Gastroesophageal sphincter (tissue), 4 donors: Measurements from ENCODE around the gene RFNG. TPM values are rescaled to one million over a fixed set of nuclear protein-coding genes. Genes with fewer than 3 reads are reported as not detected.

Experiments used
- ATAC-seq: fragments of 150-250 bp; one replicate; pipeline ENCODE4 v1.9.1; 2016; ENCODE audit warnings: mild to moderate bottlenecking, moderate library complexity
- H3K27ac ChIP-seq, 4 donors: fragments of 200-600 bp; sonication (generic) in 3 of 4; 1 replicate in 3 of 4; 2 replicates in 1 of 4; pipeline ENCODE4 v1.5.1; 2016 to 2019
- H3K27me3 ChIP-seq: fragments of 200-600 bp; sonication (generic); one replicate; pipeline ENCODE4 v1.5.1; 2019
- H3K36me3 ChIP-seq, 2 donors: fragments of 200-600 bp; sonication (generic); one replicate each; pipeline ENCODE4 v1.5.1; 2019; ENCODE audit warnings: control low read depth in 1 of 2
- H3K4me1 ChIP-seq, 3 donors: fragments of 200-600 bp; sonication (generic); 1 replicate in 2 of 3; 2 replicates in 1 of 3; pipeline ENCODE4 v1.5.1; 2016 to 2019; ENCODE audit warnings: control low read depth in 2 of 3
- H3K4me3 ChIP-seq, 2 donors: fragments of 200-600 bp; sonication (generic); one replicate each; pipeline ENCODE4 v1.5.1; 2019; ENCODE audit warnings: mild to moderate bottlenecking in 1 of 2, moderate library complexity in 1 of 2
- H3K9me3 ChIP-seq, 3 donors: fragments of 200-600 bp; sonication (generic); one replicate each; pipeline ENCODE4 v1.5.1; 2017 to 2019; ENCODE audit warnings: control low read depth in 2 of 3
- CTCF ChIP-seq, 4 experiments: fragments of 200-600 bp in 2 of 4; fragments of 450-650 bp in 2 of 4; sonication (generic) in 1 of 4; IDR thresholded peaks; one replicate each; pipeline ENCODE4 v1.5.1; 2017 to 2019; ENCODE audit warnings: antibody characterized with exemption in 4 of 4, mild to moderate bottlenecking in 2 of 4, moderate library complexity in 2 of 4
- EP300 ChIP-seq: sonication (generic); formaldehyde crosslinking; IDR thresholded peaks from one replicate; pipeline ENCODE4 v1.6.1; 2017; ENCODE audit warnings: antibody characterized with exemption, mild to moderate bottlenecking
- POLR2A ChIP-seq, 2 donors: fragments of 450-650 bp; IDR thresholded peaks; one replicate each; pipeline ENCODE4 v1.6.1; 2017; ENCODE audit warnings: antibody characterized with exemption in 2 of 2, mild to moderate bottlenecking in 2 of 2, moderate library complexity in 1 of 2
- POLR2AphosphoS5 ChIP-seq: sonication (generic); formaldehyde crosslinking; IDR thresholded peaks from one replicate; pipeline ENCODE4 v1.6.1; 2017; ENCODE audit warnings: antibody characterized with exemption
- WGBS, 2 donors: methylation state at CpG; one replicate each; pipeline ENCODE4 v1.1.5; 2018; ENCODE audit warnings: low coverage in 1 of 2; 5-methylcytosine and 5-hydroxymethylcytosine counted together
- total RNA-seq, 4 donors: library from RNA; depleted of rRNA; stranded (reverse); fragments of >200 nt; gene quantifications; one replicate each; pipeline ENCODE4 v1.1.0, GENCODE V29; 2016

The RFNG gene
- total RNA-seq, 4 donors from 2014 or later: 28.8 to 48.2 (median 34.3) TPM

DNA sequence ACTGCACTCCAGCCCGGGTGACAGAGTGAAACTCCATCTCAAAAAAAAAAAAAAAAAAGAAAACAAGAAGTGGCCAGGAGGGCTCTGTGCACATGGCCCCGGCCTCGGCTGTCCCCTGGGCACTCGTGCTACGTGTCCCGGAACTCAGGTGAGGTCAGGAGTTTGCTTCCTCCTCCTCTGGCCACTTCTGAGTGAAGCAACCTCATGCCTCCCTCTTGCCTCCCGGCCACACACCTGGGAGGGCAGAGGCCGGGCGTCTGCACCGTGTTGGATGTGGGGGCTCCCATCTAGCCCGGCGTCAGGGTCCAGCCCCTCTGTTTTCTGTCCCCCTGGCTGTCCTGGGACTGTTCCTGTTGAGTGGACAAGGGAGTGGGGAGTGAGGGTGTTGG lies 52.0 kb downstream of the RFNG start:
- Histone ChIP-seq H3K4me1 (peaks cover 0 to 23% (median 17%) of the 10 kb centered on the region in 3 donors), H3K9me3 (no peaks in the 10 kb centered on the region), H3K27me3 (no peaks in the 10 kb centered on the region), H3K36me3 (peaks cover 0 to 38% of the 10 kb centered on the region in 2 donors), H3K27ac (no peak overlapping the region), H3K4me3 (no peak overlapping the region)
- WGBS, 2 donors: 73 to 89% methylated on average over 3 to 8 of the region's 12 CpGs
- no peak for TF ChIP-seq POLR2A (IDR thresholded peaks at IDR 0.05)
- no peak for TF ChIP-seq POLR2AphosphoS5
- no peak for TF ChIP-seq CTCF (IDR thresholded peaks at IDR 0.05)
- no peak for TF ChIP-seq EP300
- no peak for ATAC-seq

DNA sequence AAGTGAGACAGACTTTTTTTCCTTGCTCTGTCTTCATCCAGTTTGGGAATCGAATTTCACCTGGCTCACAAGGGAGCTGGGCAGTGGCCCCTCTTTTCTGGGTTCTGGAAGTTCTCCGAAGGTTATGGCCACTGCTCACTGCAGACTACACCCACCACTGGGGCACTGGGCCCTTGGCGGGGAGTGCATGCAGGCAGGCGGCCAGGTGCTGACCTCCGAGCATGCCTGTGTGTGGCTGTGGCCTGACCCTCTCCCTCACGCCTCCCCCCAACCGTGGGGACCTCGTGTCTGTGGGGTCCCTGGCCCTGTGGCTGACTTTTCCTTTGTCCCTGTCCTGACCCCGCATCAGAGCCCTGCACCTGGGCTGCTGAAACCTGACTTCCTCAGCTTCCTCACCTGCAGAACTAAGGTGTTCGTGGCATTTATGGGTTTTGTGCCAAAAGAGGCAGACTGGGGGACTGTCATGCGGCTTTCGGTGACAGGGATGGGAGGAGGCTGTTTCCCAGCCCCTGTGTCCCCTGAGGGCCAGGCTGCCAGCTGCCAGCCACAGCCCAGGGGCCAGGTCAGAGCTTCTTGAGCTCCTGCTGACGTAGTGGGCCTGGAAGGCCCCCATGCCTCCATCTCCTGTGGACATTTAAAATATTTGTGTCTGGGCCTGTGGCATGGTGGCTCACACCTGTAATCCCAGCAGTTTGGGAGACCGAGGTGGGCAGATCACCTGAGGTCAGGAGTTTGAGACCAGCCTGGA lies 52.7 kb downstream of the RFNG start:
- TF ChIP-seq POLR2AphosphoS5: no peak
- TF ChIP-seq CTCF (IDR thresholded peaks at IDR 0.05): no peak
- no peak for TF ChIP-seq POLR2A (IDR thresholded peaks at IDR 0.05)
- no peak for TF ChIP-seq EP300
- Histone ChIP-seq H3K4me1 (peaks cover 0 to 23% (median 10%) of the 10 kb centered on the region in 3 donors), H3K9me3 (no peaks in the 10 kb centered on the region), H3K4me3 (no peak overlapping the region), H3K27ac (no peak overlapping the region), H3K36me3 (peaks cover 0 to 44% of the 10 kb centered on the region in 2 donors), H3K27me3 (no peaks in the 10 kb centered on the region)
- ATAC-seq: no peak
- 70 to 78% methylated on average over 6 to 9 of the region's 14 CpGs for WGBS, 2 donors

DNA sequence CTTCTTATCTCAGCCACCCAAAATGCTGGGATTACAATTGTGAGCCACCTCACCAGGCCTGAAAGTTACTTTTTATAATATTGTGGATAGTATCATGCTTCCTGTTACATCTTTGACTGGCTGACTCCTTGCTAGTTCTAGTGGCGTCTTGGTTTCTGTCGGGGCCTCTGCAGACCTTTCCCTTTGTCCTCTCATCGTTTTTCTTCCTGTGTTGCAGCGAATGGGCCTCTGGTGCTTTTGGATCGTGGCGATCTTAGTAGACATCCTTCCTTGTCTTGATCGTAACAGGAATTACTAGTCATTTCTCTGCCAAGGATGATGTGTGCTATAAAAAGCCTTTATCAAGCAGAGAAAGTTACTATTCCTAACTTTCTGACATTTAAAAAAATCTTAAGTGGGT lies 53.4 kb downstream of the RFNG start:
- Histone ChIP-seq H3K27ac (no peak overlapping the region), H3K4me1 (peaks cover 0 to 17% (median 3%) of the 10 kb centered on the region in 3 donors), H3K27me3 (no peaks in the 10 kb centered on the region), H3K36me3 (peaks cover 0 to 50% of the 10 kb centered on the region in 2 donors), H3K9me3 (no peaks in the 10 kb centered on the region), H3K4me3 (no peak overlapping the region)
- TF ChIP-seq POLR2AphosphoS5 (no peak), CTCF (IDR thresholded peaks at IDR 0.05) (no peak), EP300 (no peak), POLR2A (IDR thresholded peaks at IDR 0.05) (no peak)
- ATAC-seq: no peak
- WGBS, 2 donors: 85 to 89% methylated on average over 6 to 7 of the region's 7 CpGs

Other genes with a start within 250 kb of the RFNG start
- gene GCGR, start 247.7 kb downstream of the RFNG start, total RNA-seq: under 1 TPM in 1 of 4 donors, not detected in 3; 0.47 TPM
- 100 to 1,000 TPM in 1 of 4 donors, 10 to 100 TPM in 3; 70.4 to 131 (median 85.9) TPM for gene MCRIP1, start 218.5 kb downstream of the RFNG start, total RNA-seq
- gene PPP1R27, start 216.8 kb downstream of the RFNG start, total RNA-seq: not detected
- gene P4HB, start 191.3 kb downstream of the RFNG start, total RNA-seq: 100 to 1,000 TPM; 257 to 365 (median 324) TPM
- gene ARHGDIA, start 180.5 kb downstream of the RFNG start, total RNA-seq: 100 to 1,000 TPM; 120 to 219 (median 169) TPM
- gene ALYREF, start 160.2 kb downstream of the RFNG start, total RNA-seq: 10 to 100 TPM; 26.6 to 68.1 (median 55.5) TPM
- 100 to 1,000 TPM in 3 of 4 donors, 10 to 100 TPM in 1; 81.0 to 128 (median 119) TPM for gene ANAPC11, start 160.1 kb downstream of the RFNG start, total RNA-seq
- gene NPB, start 149.6 kb downstream of the RFNG start, total RNA-seq: under 1 TPM in 2 of 4 donors, not detected in 2; 0.12 to 0.16 TPM
- 10 to 100 TPM; 18.4 to 45.8 (median 34.4) TPM for gene PCYT2, start 140.4 kb downstream of the RFNG start, total RNA-seq
- gene SIRT7, start 133.6 kb downstream of the RFNG start, total RNA-seq: 10 to 100 TPM; 14.3 to 24.1 (median 18.3) TPM
- 10 to 100 TPM; 18.8 to 39.3 (median 25.3) TPM for gene MAFG, start 124.1 kb downstream of the RFNG start, total RNA-seq
- 1 to 10 TPM; 3.4 to 6.8 (median 5.1) TPM for gene PYCR1, start 114.5 kb downstream of the RFNG start, total RNA-seq
- gene MYADML2, start 104.6 kb downstream of the RFNG start, total RNA-seq: not detected
- under 1 TPM in 1 of 4 donors, not detected in 3; 0.22 TPM for gene NOTUM, start 90.6 kb downstream of the RFNG start, total RNA-seq
- 10 to 100 TPM; 11.7 to 24.4 (median 18.6) TPM for gene ASPSCR1, start 74.2 kb downstream of the RFNG start, total RNA-seq
- 100 to 1,000 TPM in 1 of 4 donors, 10 to 100 TPM in 3; 65.3 to 110 (median 78.8) TPM for gene CENPX, start 28.9 kb downstream of the RFNG start, total RNA-seq
- 10 to 100 TPM in 2 of 4 donors, 1 to 10 TPM in 2; 4.4 to 16.3 (median 12.4) TPM for gene LRRC45, start 28.5 kb downstream of the RFNG start, total RNA-seq
- 1 to 10 TPM in 1 of 4 donors, under 1 TPM in 2, not detected in 1; 0.50 to 6.9 (median 0.54) TPM for gene RAC3, start 20.1 kb downstream of the RFNG start, total RNA-seq
- 100 to 1,000 TPM in 2 of 4 donors, 10 to 100 TPM in 2; 70.7 to 140 (median 108) TPM for gene DCXR, start 14.1 kb downstream of the RFNG start, total RNA-seq
- 100 to 1,000 TPM in 1 of 4 donors, 10 to 100 TPM in 3; 69.3 to 103 (median 77.2) TPM for gene GPS1, start 87 bp upstream of the RFNG start, total RNA-seq
- 10 to 100 TPM; 35.8 to 62.8 (median 52.9) TPM for gene DUS1L, start 14.0 kb upstream of the RFNG start, total RNA-seq
- gene FASN, start 46.4 kb upstream of the RFNG start, total RNA-seq: 10 to 100 TPM; 22.6 to 52.8 (median 48.3) TPM
- gene CCDC57, start 161.0 kb upstream of the RFNG start, total RNA-seq: 10 to 100 TPM in 3 of 4 donors, 1 to 10 TPM in 1; 6.5 to 28.2 (median 16.2) TPM
- gene SLC16A3, start 177.2 kb upstream of the RFNG start, total RNA-seq: 10 to 100 TPM; 11.2 to 38.5 (median 22.1) TPM
- 10 to 100 TPM; 23.4 to 92.1 (median 72.4) TPM for gene CSNK1D, start 221.9 kb upstream of the RFNG start, total RNA-seq